H1 (cell line): Measurements from ENCODE around the gene NBAS. TPM values are rescaled to one million over a fixed set of nuclear protein-coding genes. Genes with fewer than 3 reads are reported as not detected.

Experiments used
- CBX8 ChIP-seq: fragments of 300-800, 300-1000 bp; sonication (generic); IDR thresholded peaks from 2 replicates; pipeline ENCODE4 v1.7.1; 2016; ENCODE audit warnings: low read depth, low read length, borderline replicate concordance
- GABPA ChIP-seq: IDR thresholded peaks from 2 replicates; pipeline ENCODE4 v1.6.1; 2011; ENCODE audit warnings: mild to moderate bottlenecking, low read length, moderate library complexity, borderline replicate concordance; ENCODE audit not compliant: insufficient read depth
- RFX5 ChIP-seq: IDR thresholded peaks from 2 replicates; pipeline ENCODE4 v1.6.1; 2011; ENCODE audit warnings: low read depth, low read length, improper control_type of control experiment, borderline replicate concordance
- SIN3A ChIP-seq, 2 experiments: IDR thresholded peaks in 1 of 2; conservative IDR thresholded peaks in 1 of 2; 2 replicates each; pipeline ENCODE4 v1.6.1; 2011 to 2012; ENCODE audit warnings: low read length in 2 of 2, improper control_type of control experiment in 1 of 2, low read depth in 1 of 2, mild to moderate bottlenecking in 1 of 2
- TAF1 ChIP-seq: IDR thresholded peaks from 2 replicates; pipeline ENCODE4 v1.6.1; 2011; ENCODE audit warnings: mild to moderate bottlenecking, low read depth, low read length
- polyA plus RNA-seq, 7 experiments: library from polyadenylated mRNA; depleted of rRNA in 3 of 7; stranded (reverse) in 5 of 7; unstranded in 2 of 7; fragments of >200 nt in 5 of 7; fragments of 200-250 nt in 2 of 7; gene quantifications; 1 replicate in 5 of 7; 2 replicates in 1 of 7; 4 replicates in 1 of 7; pipeline versions ENCODE4 v1.2.1 to v1.2.3, GENCODE V29; 2011 to 2013; ENCODE audit warnings: missing spikeins in 2 of 7, mixed read lengths in 2 of 7
- total RNA-seq: library from RNA; stranded (reverse); fragmentation: NEBNext Ultra II Directional; extraction: Animal tissue kit (Norgen Biotek cat#: 25700); gene quantifications from 2 replicates; pipeline ENCODE4 v1.2.1, GENCODE V29; 2021

The NBAS gene
- total and polyA plus RNA-seq, 2 of the 8 experiments (the other 6 are each of a cell fraction or from before 2014, with no cell fraction given), result 19.6 to 34.8 TPM

- TF ChIP-seq TAF1 (no peak), SIN3A (conservative IDR thresholded peaks at IDR 0.05 in 1 of 2, IDR thresholded peaks at IDR 0.05 in 1 of 2; ENCODE audit: low read depth in 1 of 2, low read length in 2 of 2) (no peak), CBX8 (no peak), GABPA (no peak), RFX5 (no peak)
Measured at GRCh38 chr2:15172825-15173224, 388.3 kb downstream of the NBAS start (continued).
